ENCODE results near the gene SDR42E2.
A peak's percentile ranks its signal among the peaks of the same experiment; 100 is the strongest.

The SDR42E2 gene

DNA sequence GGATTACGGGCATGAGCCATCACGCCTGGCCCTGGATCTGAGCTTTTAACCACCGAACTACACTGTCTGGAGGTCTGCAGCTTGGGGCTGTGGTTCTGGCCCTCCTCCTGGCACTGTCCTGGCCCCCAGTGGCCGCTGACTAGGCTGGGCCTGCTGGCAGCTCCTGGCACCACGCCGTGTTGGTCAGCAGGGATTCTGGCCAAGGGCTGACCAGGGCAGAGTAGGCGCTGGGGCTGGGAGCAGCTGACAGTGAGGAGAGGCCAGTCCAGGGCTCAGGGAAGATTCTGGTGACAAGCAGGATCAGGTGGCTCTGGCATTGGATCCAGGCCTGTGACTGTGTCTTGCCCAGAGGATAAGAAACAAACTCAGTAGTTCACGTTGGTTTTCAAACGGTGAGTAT is 58.4 kb downstream of the SDR42E2 start:
- TF ChIP-seq, protein P1, sequence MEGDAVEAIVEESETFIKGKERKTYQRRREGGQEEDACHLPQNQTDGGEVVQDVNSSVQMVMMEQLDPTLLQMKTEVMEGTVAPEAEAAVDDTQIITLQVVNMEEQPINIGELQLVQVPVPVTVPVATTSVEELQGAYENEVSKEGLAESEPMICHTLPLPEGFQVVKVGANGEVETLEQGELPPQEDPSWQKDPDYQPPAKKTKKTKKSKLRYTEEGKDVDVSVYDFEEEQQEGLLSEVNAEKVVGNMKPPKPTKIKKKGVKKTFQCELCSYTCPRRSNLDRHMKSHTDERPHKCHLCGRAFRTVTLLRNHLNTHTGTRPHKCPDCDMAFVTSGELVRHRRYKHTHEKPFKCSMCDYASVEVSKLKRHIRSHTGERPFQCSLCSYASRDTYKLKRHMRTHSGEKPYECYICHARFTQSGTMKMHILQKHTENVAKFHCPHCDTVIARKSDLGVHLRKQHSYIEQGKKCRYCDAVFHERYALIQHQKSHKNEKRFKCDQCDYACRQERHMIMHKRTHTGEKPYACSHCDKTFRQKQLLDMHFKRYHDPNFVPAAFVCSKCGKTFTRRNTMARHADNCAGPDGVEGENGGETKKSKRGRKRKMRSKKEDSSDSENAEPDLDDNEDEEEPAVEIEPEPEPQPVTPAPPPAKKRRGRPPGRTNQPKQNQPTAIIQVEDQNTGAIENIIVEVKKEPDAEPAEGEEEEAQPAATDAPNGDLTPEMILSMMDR (IDR thresholded peaks at IDR 0.05; ENCODE audit: low read depth, low read length, missing control alignments): no peak
- no peaks in the 10 kb centered on the region for H3K27me3 ChIP-seq (replicated peaks)
- no peak for DNase-seq
- H3K36me3 ChIP-seq (replicated peaks): no peaks in the 10 kb centered on the region
- H3K27ac ChIP-seq: no peak overlapping the region
- H3K4me3 ChIP-seq (ENCODE audit: low read depth, low read length): no peak overlapping the region
- in situ Hi-C loops (cut with HindIII; ENCODE audit: low pct_ligation_motif_present, low sequenced_read_pairs): no loop called here

DNA sequence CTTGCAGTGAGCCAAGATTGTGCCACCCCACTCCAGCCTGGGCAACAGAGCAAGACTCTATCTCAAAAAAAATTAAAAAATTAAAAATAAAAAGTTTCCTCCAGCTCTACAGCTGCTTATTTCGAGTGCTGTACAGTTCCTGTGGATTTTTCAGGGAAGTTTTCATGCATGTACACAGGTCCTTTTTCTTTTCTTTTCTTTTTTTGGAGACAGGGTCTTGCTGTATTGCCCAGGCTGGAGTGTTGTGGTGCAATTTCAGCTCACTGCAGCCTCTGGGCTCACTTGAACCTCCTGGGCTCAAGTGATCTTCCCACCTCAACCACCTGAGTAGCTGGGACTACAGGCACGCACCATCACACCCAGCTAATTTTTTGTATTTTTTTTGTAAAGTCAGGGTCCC is 59.7 kb downstream of the SDR42E2 start:
- TF ChIP-seq, protein P1 (IDR thresholded peaks at IDR 0.05; ENCODE audit: low read depth, low read length, missing control alignments): no peak
- DNase-seq: no peak
- H3K4me3 ChIP-seq (ENCODE audit: low read depth, low read length): no peak overlapping the region
- H3K36me3 ChIP-seq (replicated peaks): no peaks in the 10 kb centered on the region
- H3K27ac ChIP-seq: no peak overlapping the region
- in situ Hi-C loops (cut with HindIII; ENCODE audit: low pct_ligation_motif_present, low sequenced_read_pairs): no loop called here
- no peaks in the 10 kb centered on the region for H3K27me3 ChIP-seq (replicated peaks)

DNA sequence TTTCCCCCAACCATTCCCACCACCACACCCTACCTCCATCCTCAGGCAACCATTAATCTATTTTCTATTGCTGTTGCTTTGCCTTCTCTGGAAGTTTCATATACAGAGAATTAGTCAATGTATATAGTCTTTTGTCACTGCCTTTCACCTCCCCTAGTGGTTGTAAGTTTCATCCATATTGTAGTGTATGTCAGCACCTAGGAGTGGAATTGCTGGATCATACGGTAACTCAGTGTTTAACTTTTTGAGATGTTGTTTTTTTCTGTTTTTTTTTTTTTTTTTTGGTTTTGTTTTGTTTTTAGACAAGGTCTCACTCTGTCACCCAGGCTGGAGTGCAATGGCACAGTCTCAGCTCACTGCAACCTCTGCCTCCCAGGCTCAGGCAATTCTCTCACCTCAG is 60.7 kb downstream of the SDR42E2 start:
- no peak overlapping the region for H3K27ac ChIP-seq
- no peak for DNase-seq
- in situ Hi-C loops (cut with HindIII; ENCODE audit: low pct_ligation_motif_present, low sequenced_read_pairs): no loop called here
- H3K36me3 ChIP-seq (replicated peaks): no peaks in the 10 kb centered on the region
- no peaks in the 10 kb centered on the region for H3K27me3 ChIP-seq (replicated peaks)
- H3K4me3 ChIP-seq (ENCODE audit: low read depth, low read length): no peak overlapping the region
- TF ChIP-seq, protein P1 (IDR thresholded peaks at IDR 0.05; ENCODE audit: low read depth, low read length, missing control alignments): no peak

DNA sequence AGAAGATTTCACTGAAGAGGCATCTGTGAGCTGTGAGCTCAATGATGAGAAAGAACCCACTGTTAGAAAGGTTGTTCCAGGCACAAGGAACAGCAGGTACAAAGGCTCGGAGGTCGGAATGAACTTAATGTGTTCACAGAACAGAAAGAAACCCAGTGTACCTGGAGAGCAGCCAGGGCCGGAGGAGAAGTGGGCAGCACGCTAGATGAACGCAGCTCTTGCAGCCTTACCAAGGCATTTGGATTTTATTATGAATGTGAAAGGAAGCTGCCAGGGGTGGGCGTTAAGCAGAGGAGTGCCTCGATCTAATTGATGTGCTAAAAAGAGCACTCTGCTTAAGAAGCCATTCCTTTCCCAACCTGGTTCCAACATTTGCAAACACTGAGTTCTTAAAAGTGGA is 62.8 kb downstream of the SDR42E2 start:
- H3K27ac ChIP-seq: no peak overlapping the region
- TF ChIP-seq, protein P1 (IDR thresholded peaks at IDR 0.05; ENCODE audit: low read depth, low read length, missing control alignments): no peak
- in situ Hi-C loops (cut with HindIII; ENCODE audit: low pct_ligation_motif_present, low sequenced_read_pairs): no loop called here
- H3K27me3 ChIP-seq (replicated peaks): no peaks in the 10 kb centered on the region
- H3K4me3 ChIP-seq (ENCODE audit: low read depth, low read length): no peak overlapping the region
- H3K36me3 ChIP-seq (replicated peaks): peaks cover 11% of the 10 kb centered on the region
- DNase-seq: no peak

DNA sequence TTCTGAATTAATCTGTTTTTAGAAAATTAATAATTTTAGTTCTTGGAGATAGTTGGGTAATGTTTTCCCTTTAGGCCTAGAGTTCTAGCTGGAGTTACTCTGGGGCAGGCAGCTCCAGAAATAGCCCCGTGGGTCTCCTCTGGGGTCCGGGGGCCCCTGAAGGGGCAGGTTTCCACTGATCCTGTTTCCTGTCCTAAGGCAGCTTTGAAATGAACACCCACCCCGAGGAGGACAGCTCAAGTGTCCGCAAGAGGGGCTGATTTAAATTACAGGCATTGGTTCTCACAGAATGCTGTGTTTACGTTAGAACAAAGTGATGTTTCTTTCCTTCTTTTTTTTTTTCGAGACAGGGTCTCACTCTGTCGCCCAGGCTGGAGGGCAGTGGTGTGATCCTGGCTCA is 67.6 kb downstream of the SDR42E2 start:
- H3K27ac ChIP-seq: no peak overlapping the region
- TF ChIP-seq, protein P1 (IDR thresholded peaks at IDR 0.05; ENCODE audit: low read depth, low read length, missing control alignments): no peak
- H3K36me3 ChIP-seq (replicated peaks): peaks cover 16% of the 10 kb centered on the region
- no peak for DNase-seq
- no peak overlapping the region for H3K4me3 ChIP-seq (ENCODE audit: low read depth, low read length)
- H3K27me3 ChIP-seq (replicated peaks): no peaks in the 10 kb centered on the region
- in situ Hi-C loops (cut with HindIII; ENCODE audit: low pct_ligation_motif_present, low sequenced_read_pairs): no loop called here

DNA sequence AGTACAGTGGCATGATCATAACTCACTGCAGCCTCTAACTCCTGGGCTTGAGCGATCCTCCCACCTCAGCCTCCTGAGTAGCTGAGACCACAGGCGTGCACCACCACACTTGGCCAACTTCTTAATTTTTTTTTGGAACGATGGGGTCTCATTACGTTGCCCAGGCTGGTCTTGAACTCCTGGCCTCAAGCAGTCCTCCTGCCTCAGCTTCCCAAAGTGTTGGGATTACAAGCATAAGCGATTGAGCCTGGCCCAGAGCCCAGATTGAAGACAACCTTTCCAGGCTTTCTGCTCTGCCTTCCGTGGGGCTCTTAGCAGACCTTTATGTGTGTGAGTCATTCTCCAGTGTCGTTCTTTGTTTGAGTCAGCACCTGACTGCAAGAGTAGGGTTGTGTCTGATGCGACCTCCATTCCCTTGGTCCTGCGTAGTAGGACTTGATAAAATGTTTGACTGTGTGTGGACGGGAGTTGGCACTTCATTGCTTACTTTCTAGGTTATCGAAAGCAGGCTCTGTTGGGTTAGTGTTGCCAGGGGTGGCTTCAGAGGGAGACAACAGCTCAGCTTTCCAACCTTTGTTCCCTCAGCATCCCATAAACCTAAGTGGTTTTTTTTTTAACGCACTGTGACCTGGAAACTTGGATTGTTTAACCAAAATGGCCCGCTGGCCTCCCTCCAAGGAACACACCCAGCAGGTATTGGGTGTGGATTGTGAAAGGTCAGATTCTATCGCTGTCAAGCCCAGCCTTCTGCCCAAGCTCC is 70.2 kb downstream of the SDR42E2 start:
- no peak overlapping the region for H3K4me3 ChIP-seq (ENCODE audit: low read depth, low read length)
- DNase-seq: peak; percentile 42
- in situ Hi-C loops (cut with HindIII; ENCODE audit: low pct_ligation_motif_present, low sequenced_read_pairs): no loop called here
- TF ChIP-seq, protein P1 (IDR thresholded peaks at IDR 0.05; ENCODE audit: low read depth, low read length, missing control alignments): no peak
- peaks cover 20% of the 10 kb centered on the region for H3K36me3 ChIP-seq (replicated peaks)
- no peak overlapping the region for H3K27ac ChIP-seq
- H3K27me3 ChIP-seq (replicated peaks): no peaks in the 10 kb centered on the region

Data from brain microvascular endothelial cell (primary cell).